ENCODE measurements around the gene TNFRSF13B.
"Not testable (repeated sequence)": the region's sequence is repeated elsewhere in the genome, so short reads cannot be mapped to it uniquely, and the experiment has no call there.

TNFRSF13B gene

DNA sequence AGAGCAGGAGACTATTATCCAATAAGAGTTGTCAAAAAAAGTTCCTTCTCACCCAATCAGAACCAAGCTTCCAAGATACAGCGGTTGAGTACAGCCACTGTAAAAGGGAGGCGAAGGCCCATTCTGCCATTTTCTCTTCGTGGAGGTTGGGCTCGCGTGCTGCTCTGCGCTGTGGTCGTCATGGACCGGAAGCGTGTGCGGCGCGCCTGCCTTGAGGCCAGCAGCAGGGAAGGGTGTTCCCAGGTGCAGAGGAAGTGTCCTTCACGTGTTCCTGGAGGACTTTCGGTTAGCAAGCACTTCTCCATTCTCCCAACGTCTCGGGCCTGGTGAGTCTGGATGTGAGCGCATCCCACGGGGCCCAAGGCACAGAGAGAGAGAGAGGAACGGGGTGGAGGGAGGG lies 78.4 kb downstream of the TNFRSF13B start:
- H3K27me3 ChIP-seq (ENCODE audit: control insufficient read depth, insufficient read depth, low read length); H3K9ac ChIP-seq (ENCODE audit: low read length); H3K9me3 ChIP-seq (ENCODE audit: control insufficient read depth, low read length); H3K36me3 ChIP-seq (ENCODE audit: control insufficient read depth, insufficient read depth, low read length); H3K4me3 ChIP-seq (ENCODE audit: low read length); H3K4me1 ChIP-seq (ENCODE audit: control insufficient read depth, insufficient read depth, low read length): not testable (repeated sequence)

DNA sequence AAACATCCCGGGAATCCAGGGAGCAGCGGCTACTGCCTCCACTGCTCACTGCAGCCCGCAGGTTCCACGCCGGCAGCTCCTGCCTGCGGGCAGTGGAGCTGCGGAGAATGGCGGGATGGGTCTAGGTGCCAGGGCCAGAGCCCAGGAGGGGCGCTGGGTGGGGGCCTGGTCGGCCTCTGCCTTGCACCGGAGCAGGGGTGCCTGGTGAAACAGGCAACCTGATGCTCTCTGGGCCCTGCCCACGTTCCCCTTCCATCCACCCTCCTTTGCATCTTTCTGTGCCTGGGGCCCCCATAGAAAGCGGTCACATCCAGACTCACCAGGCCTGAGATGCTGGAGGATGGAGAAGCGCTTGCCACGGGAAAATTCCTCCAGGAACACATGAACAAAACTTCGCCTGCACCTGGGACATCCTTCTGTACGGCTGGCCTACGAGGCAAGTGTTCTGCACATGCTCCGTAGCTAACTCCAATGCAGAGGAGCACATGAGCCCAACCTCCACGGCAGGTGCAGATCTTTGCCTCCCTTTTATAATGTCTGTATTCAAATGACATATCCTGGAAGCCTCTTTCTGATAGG lies 79.0 kb downstream of the TNFRSF13B start:
- not testable (repeated sequence) for H3K36me3 ChIP-seq (ENCODE audit: control insufficient read depth, insufficient read depth, low read length); H3K9ac ChIP-seq (ENCODE audit: low read length); H3K27me3 ChIP-seq (ENCODE audit: control insufficient read depth, insufficient read depth, low read length); H3K9me3 ChIP-seq (ENCODE audit: control insufficient read depth, low read length); H3K4me3 ChIP-seq (ENCODE audit: low read length); H3K4me1 ChIP-seq (ENCODE audit: control insufficient read depth, insufficient read depth, low read length)

DNA sequence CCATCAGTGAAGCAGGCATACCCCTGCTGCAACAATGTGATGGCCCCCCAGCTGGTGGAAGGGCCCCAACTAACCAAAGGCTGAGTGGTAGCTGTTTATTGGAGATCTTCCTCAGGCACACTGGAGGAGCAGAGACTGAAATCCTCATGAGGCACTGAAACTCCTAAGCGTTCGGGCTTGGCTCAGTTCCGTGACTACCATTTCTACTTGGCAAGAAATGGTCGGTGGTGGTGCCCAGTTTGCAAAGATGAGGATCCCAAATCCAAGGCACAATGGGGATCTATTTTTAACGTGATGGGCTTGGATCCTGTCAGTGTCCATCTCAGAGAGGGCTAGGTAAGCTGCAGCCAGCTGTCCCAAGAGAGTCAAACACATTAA lies 82.8 kb downstream of the TNFRSF13B start:
- Histone ChIP-seq H3K36me3 (ENCODE audit: control insufficient read depth, insufficient read depth, low read length) (no peaks in the 10 kb centered on the region), H3K9me3 (ENCODE audit: control insufficient read depth, low read length) (no peaks in the 10 kb centered on the region), H3K9ac (ENCODE audit: low read length) (no peak overlapping the region), H3K27me3 (ENCODE audit: control insufficient read depth, insufficient read depth, low read length) (peaks cover 2% of the 10 kb centered on the region), H3K4me3 (ENCODE audit: low read length) (no peak overlapping the region), H3K4me1 (ENCODE audit: control insufficient read depth, insufficient read depth, low read length) (no peaks in the 10 kb centered on the region)

Measured in mucosa of stomach (tissue), 1 donor.